Prostate gland (tissue), 2 donors: ENCODE measurements around the gene PDLIM7. TPM values are rescaled to one million over a fixed set of nuclear protein-coding genes. Genes with fewer than 3 reads are reported as not detected.

Source experiments
- DNase-seq: peaks from one replicate; pipeline ENCODE4 v3.0.0-alpha.2; 2019; ENCODE audit warnings: low spot score
- H3K27ac ChIP-seq, 2 donors: fragments of 200-600 bp; sonication (generic); 2 replicates each; pipeline ENCODE4 v1.5.1; 2017 to 2019
- H3K27me3 ChIP-seq: fragments of 200-600 bp; sonication (generic); replicated peaks from 2 replicates; pipeline ENCODE4 v1.5.1; 2019; ENCODE audit not compliant: insufficient read depth
- H3K36me3 ChIP-seq, 2 donors: fragments of 200-600 bp; sonication (generic); 1 replicate in 1 of 2; 2 replicates in 1 of 2; pipeline versions ENCODE4 v1.5.1 to v1.8.1; 2017 to 2019
- H3K4me1 ChIP-seq: fragments of 200-600 bp; sonication (generic); replicated peaks from 2 replicates; pipeline ENCODE4 v1.5.1; 2019
- H3K4me3 ChIP-seq, 2 donors: fragments of 200-600 bp; sonication (generic); 2 replicates each; pipeline ENCODE4 v1.5.1; 2017 to 2019
- H3K9me3 ChIP-seq: fragments of 200-600 bp; sonication (generic); 2 replicates; pipeline ENCODE4 v1.5.1; 2017
- POLR2A ChIP-seq: fragments of 450-650 bp; IDR thresholded peaks from one replicate; pipeline ENCODE4 v1.6.1; 2016; ENCODE audit warnings: antibody characterized with exemption, mild to moderate bottlenecking
- POLR2AphosphoS5 ChIP-seq: sonication (generic); formaldehyde crosslinking; IDR thresholded peaks from one replicate; pipeline ENCODE4 v1.6.1; 2017; ENCODE audit warnings: antibody characterized with exemption
- WGBS: methylation state at CpG from one replicate; pipeline ENCODE4 v1.1.5; 2018; 5-methylcytosine and 5-hydroxymethylcytosine counted together
- intact Hi-C: fragments of 100-400 bp; cut with DNase I; formaldehyde crosslinking; loops from one replicate; pipeline ENCODE4 v1.14.2; 2022
- total RNA-seq, 2 donors: library from RNA; depleted of rRNA; stranded (reverse); fragments of >200 nt; gene quantifications; one replicate each; pipeline ENCODE4 v1.1.0, GENCODE V29; 2016
- TF ChIP-seq, protein P1 (sequence below), 4 experiments: fragments of 200-600 bp in 2 of 4; fragments of 450-650 bp in 2 of 4; sonication (generic) in 2 of 4; IDR thresholded peaks; 1 replicate in 3 of 4; 2 replicates in 1 of 4; pipeline ENCODE4 v1.5.1; 2016 to 2019; ENCODE audit warnings: antibody characterized with exemption in 4 of 4, mild to moderate bottlenecking in 2 of 4, moderate library complexity in 2 of 4

Gene PDLIM7
- total RNA-seq, 2 donors from 2014 or later: 155 to 235 TPM

DNA sequence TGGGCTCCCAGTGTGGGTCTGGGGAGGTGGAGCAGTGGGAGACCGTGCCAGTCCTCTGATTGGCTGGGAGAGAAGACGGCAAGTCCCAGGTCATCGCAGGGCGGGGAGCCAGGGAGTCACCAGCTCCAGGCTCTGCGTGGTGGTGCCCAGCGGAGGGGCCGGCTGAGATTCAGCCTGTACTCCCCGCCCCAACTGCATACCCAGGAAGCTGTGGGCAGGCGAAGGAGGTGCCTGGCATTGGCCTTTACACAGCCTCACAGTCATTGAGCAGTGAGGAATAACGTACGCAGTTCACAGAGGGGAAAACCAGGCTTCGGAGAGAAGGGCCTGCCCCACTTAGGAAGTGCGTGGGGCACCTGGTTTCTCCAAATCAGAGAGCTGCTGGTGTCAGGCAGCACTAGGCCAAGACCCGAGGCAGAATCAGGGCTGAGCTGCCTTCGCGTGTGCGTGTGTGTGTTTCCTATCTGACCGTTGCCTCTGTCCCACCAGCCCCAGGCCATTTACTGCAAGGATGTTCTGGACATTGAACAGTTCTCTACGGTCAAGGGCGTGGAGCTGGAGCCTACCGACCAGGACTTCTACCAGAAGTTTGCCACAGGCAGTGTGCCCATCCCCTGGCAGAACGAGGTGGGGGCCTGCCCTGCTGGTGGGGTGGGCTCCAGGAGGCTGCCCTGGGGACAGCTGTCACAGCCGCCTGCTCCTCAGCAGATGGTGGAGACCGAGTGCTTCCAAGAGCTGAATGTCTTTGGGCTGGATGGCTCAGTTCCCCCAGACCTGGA is 57.0 kb downstream of the PDLIM7 start:
- 79% methylated on average over 24 of the region's 24 CpGs for WGBS
- no peak overlapping the region for H3K4me3 ChIP-seq
- no peak overlapping the region for H3K27ac ChIP-seq
- no peaks in the 10 kb centered on the region for H3K4me1 ChIP-seq
- H3K27me3 ChIP-seq: no peaks in the 10 kb centered on the region
- intact Hi-C loops: no loop called here
- DNase-seq: no peak
- TF ChIP-seq, protein P1, sequence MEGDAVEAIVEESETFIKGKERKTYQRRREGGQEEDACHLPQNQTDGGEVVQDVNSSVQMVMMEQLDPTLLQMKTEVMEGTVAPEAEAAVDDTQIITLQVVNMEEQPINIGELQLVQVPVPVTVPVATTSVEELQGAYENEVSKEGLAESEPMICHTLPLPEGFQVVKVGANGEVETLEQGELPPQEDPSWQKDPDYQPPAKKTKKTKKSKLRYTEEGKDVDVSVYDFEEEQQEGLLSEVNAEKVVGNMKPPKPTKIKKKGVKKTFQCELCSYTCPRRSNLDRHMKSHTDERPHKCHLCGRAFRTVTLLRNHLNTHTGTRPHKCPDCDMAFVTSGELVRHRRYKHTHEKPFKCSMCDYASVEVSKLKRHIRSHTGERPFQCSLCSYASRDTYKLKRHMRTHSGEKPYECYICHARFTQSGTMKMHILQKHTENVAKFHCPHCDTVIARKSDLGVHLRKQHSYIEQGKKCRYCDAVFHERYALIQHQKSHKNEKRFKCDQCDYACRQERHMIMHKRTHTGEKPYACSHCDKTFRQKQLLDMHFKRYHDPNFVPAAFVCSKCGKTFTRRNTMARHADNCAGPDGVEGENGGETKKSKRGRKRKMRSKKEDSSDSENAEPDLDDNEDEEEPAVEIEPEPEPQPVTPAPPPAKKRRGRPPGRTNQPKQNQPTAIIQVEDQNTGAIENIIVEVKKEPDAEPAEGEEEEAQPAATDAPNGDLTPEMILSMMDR (IDR thresholded peaks at IDR 0.05): no peak
- TF ChIP-seq POLR2AphosphoS5: no peak
- no peak for TF ChIP-seq POLR2A
- peaks cover 0 to 9% of the 10 kb centered on the region in 2 donors for H3K36me3 ChIP-seq
- H3K9me3 ChIP-seq: no peaks in the 10 kb centered on the region

DNA sequence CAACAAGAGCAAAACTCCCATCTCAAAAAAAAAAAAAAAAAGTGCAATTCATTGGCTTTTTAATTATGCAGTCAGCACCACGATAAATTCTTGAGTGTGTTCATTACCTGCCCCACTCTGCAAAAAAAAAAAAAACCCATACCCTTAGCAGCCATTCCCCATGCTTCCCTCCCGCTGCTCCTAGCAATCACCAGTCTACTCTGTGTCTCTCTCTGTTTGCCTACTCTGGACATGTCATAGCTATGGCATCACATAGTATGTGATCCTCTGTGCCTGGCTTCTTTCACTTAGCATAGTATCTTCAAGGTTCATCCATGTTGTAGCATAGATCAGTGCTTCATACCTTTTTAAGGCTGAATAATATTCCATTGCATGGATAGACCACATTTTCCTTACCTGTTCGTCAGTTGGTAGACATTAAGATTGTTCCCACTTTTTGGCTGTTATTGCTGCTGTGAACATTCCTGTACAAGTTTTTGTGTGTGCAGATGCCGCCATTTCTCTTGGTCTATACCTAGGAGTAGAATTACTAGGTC is 57.8 kb downstream of the PDLIM7 start:
- no peak for DNase-seq
- H3K27ac ChIP-seq: no peak overlapping the region
- WGBS: 95% methylated on average over 4 of the region's 4 CpGs
- no peaks in the 10 kb centered on the region for H3K9me3 ChIP-seq
- TF ChIP-seq POLR2AphosphoS5: no peak
- TF ChIP-seq, protein P1 (IDR thresholded peaks at IDR 0.05): no peak
- TF ChIP-seq POLR2A: no peak
- H3K27me3 ChIP-seq: no peaks in the 10 kb centered on the region
- peaks cover 0 to 15% of the 10 kb centered on the region in 2 donors for H3K36me3 ChIP-seq
- intact Hi-C loops: no loop called here
- no peaks in the 10 kb centered on the region for H3K4me1 ChIP-seq
- no peak overlapping the region for H3K4me3 ChIP-seq

GRCh38 chr5:177438468-177438867 is 58.9 kb downstream of the PDLIM7 start:
- no peak overlapping the region for H3K4me3 ChIP-seq
- peaks cover 2 to 25% of the 10 kb centered on the region in 2 donors for H3K36me3 ChIP-seq
- 89% methylated on average over 10 of the region's 10 CpGs for WGBS
- no peak overlapping the region for H3K27ac ChIP-seq
- no peaks in the 10 kb centered on the region for H3K4me1 ChIP-seq
- DNase-seq: no peak
- H3K9me3 ChIP-seq: no peaks in the 10 kb centered on the region
- no peaks in the 10 kb centered on the region for H3K27me3 ChIP-seq
- intact Hi-C loops: no loop called here
- TF ChIP-seq POLR2A: no peak
- no peak for TF ChIP-seq POLR2AphosphoS5
- TF ChIP-seq, protein P1 (IDR thresholded peaks at IDR 0.05): no peak

DNA sequence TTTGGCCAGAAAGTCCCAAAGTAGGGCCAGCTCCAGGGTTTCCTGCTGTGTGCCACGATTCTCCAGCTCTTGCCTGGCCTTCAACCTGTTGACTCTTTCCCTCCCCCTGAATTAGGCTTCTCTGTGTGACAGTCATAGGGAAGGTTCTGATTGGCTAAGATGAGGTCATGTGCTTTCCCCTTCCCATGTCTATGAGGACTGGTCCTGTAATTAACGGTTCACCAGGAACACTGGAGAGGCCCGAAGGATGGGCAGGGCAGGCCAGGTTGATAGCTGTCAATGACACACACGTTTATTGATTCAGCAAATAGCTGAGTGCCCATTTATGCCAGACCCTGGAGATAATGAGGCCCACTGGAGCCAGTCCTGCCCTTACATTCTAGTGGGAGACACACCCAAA is 59.8 kb downstream of the PDLIM7 start:
- H3K4me1 ChIP-seq: no peaks in the 10 kb centered on the region
- H3K27me3 ChIP-seq: no peaks in the 10 kb centered on the region
- no peak overlapping the region for H3K27ac ChIP-seq
- intact Hi-C loops: no loop called here
- TF ChIP-seq POLR2A (no peak), POLR2AphosphoS5 (no peak)
- TF ChIP-seq, protein P1 (IDR thresholded peaks at IDR 0.05): no peak
- no peak for DNase-seq
- H3K4me3 ChIP-seq: no peak overlapping the region
- 54% methylated on average over 4 of the region's 4 CpGs for WGBS
- peaks cover 10 to 31% of the 10 kb centered on the region in 2 donors for H3K36me3 ChIP-seq
- H3K9me3 ChIP-seq: no peaks in the 10 kb centered on the region
